ENCODE results near the gene MYOG. TPM values are rescaled to one million over a fixed set of nuclear protein-coding genes. Genes with fewer than 3 reads are reported as not detected.

Gene MYOG
- total and polyA plus RNA-seq, 2 experiments from 2014 or later = not detected

- Mint-ChIP-seq H3K36me3 (ENCODE audit: low read depth) (no peaks in the 10 kb centered on the region), H3K9me3 (peaks cover 11% of the 10 kb centered on the region), H3K4me1 (no peaks in the 10 kb centered on the region), H3K4me3 (no peak overlapping the region), H3K27ac (no peak overlapping the region), H3K27me3 (ENCODE audit: insufficient read depth, low read depth, poor library complexity) (peaks cover 2% of the 10 kb centered on the region)
- ATAC-seq (no peak), DNase-seq (ENCODE audit: low spot score) (no peak)
- no peaks in the 10 kb centered on the region for H3K79me2 ChIP-seq (replicated peaks; ENCODE audit: insufficient read depth)
- no peaks in the 10 kb centered on the region for H3K27me3 ChIP-seq (ENCODE audit: insufficient read depth)
- 0 out of 2 replicates have a peak, but pooled peaks cover 3% of the 10 kb centered on the region for H3K36me3 ChIP-seq (ENCODE audit: insufficient read depth)
- no peaks in the 10 kb centered on the region for H3F3A ChIP-seq (replicated peaks; ENCODE audit: low read depth)
- no peaks in the 10 kb centered on the region for H4K20me1 ChIP-seq (replicated peaks; ENCODE audit: insufficient read depth)
- peaks cover 3% of the 10 kb centered on the region; the same call in 1 of the 2 replicates for H3K9me2 ChIP-seq (ENCODE audit: insufficient read depth)
- no peaks in the 10 kb centered on the region for H3K4me1 ChIP-seq (ENCODE audit: insufficient read depth)
- no peak overlapping the region for H3K27ac ChIP-seq (ENCODE audit: low read depth)
- no peak overlapping the region for H3K4me2 ChIP-seq
- no peak overlapping the region for H2AFZ ChIP-seq
- TF ChIP-seq ZNF114 (CRISPR knock-in tag; IDR thresholded peaks at IDR 0.05) (no peak), POLR2AphosphoS5 (IDR thresholded peaks at IDR 0.05; ENCODE audit: low read depth) (no peak), ZNF331 (CRISPR knock-in tag; IDR thresholded peaks at IDR 0.05; ENCODE audit: low read depth) (no peak), REST (IDR thresholded peaks at IDR 0.05; ENCODE audit: unreplicated experiment) (no peak)
- no peak overlapping the region for H3K4me3 ChIP-seq
Measured at GRCh38 chr1:203100516-203100869, 14.7 kb upstream of the MYOG start.

- H3K79me2 ChIP-seq (replicated peaks; ENCODE audit: insufficient read depth) = no peaks in the 10 kb centered on the region
- Mint-ChIP-seq H3K27ac (no peak overlapping the region), H3K36me3 (ENCODE audit: low read depth) (peaks cover 2% of the 10 kb centered on the region; the same call in 1 of the 3 replicates), H3K9me3 (peaks cover 11% of the 10 kb centered on the region), H3K4me3 (no peak overlapping the region), H3K27me3 (ENCODE audit: insufficient read depth, low read depth, poor library complexity) (peaks cover 2% of the 10 kb centered on the region), H3K4me1 (no peaks in the 10 kb centered on the region)
- 0 out of 2 replicates have a peak, but pooled peaks cover 3% of the 10 kb centered on the region for H3K36me3 ChIP-seq (ENCODE audit: insufficient read depth)
- H3K4me3 ChIP-seq = no peak overlapping the region
- H4K20me1 ChIP-seq (replicated peaks; ENCODE audit: insufficient read depth) = no peaks in the 10 kb centered on the region
- H3K4me1 ChIP-seq (ENCODE audit: insufficient read depth) = no peaks in the 10 kb centered on the region
- TF ChIP-seq ZNF331 (CRISPR knock-in tag; IDR thresholded peaks at IDR 0.05; ENCODE audit: low read depth) (no peak), CTCF (conservative IDR thresholded peaks at IDR 0.05; ENCODE audit: low read depth in 2 of 2) (no peak)
- H3K27ac ChIP-seq (ENCODE audit: low read depth) = no peak overlapping the region
- no peaks in the 10 kb centered on the region for H3K27me3 ChIP-seq (ENCODE audit: insufficient read depth)
- no peak overlapping the region for H2AFZ ChIP-seq
- no peaks in the 10 kb centered on the region for H3F3A ChIP-seq (replicated peaks; ENCODE audit: low read depth)
- H3K4me2 ChIP-seq = no peak overlapping the region
- DNase-seq (ENCODE audit: low spot score) (no peak), ATAC-seq (no peak)
- peaks cover 3% of the 10 kb centered on the region; the same call in 1 of the 2 replicates for H3K9me2 ChIP-seq (ENCODE audit: insufficient read depth)
Measured at GRCh38 chr1:203099805-203100515, 14.1 kb upstream of the MYOG start.
